ENCODE measurements around the gene PCSK9.

Gene PCSK9

DNA sequence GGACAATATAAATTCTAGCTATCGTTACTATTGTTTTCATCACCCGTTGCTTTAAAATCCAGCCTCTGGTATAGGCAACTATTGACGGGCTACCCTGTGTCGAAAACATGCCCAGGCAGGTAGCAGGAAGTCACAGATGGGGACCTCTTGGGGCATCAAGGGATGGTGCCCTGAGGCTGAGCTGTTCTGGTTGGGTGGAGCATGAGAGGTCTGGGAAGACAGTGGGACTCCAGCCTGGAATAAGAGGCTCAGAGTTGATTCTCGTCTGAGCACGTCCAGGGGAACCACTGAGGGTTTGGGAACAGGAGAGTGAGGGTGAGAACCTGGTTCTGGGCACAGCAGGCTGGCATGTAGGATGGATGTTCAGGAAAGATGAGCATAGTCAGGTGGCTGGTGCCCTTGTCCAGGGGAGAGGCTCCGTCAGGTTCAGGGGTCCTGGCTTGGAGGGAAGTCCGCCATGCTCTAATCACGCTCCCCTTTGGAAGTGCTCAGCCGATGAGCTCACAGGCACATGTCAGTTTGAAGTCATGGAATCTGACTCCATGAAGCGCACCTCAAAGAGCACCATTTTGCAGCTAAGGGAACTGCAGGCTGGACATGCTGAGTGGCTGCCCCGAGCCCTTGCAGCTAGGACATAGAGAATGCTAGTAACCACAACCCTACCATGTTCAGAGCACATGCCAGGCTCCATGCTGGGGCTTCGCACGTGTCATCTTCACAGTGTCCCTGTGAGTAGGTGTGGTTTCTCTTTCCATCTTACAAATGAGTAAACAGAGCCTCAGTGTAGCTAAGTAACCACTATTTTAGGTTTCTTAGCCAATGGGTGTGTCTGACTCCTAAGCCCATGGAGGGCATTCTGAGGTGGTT, 21.0 kb downstream of the PCSK9 start:
- DNase-seq: no peak

- DNase-seq: no peak
These were observed 21.8 kb downstream of the PCSK9 start for GRCh38 chr1:55061000-55061705.

GRCh38 chr1:55061706-55062321, 22.5 kb downstream of the PCSK9 start:
- DNase-seq: no peak

GRCh38 chr1:55062801-55063576, 23.6 kb downstream of the PCSK9 start:
- no peak for DNase-seq

DNA sequence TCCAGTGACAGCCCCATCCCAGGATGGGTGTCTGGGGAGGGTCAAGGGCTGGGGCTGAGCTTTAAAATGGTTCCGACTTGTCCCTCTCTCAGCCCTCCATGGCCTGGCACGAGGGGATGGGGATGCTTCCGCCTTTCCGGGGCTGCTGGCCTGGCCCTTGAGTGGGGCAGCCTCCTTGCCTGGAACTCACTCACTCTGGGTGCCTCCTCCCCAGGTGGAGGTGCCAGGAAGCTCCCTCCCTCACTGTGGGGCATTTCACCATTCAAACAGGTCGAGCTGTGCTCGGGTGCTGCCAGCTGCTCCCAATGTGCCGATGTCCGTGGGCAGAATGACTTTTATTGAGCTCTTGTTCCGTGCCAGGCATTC, 24.2 kb downstream of the PCSK9 start:
- no peak for DNase-seq

DNA sequence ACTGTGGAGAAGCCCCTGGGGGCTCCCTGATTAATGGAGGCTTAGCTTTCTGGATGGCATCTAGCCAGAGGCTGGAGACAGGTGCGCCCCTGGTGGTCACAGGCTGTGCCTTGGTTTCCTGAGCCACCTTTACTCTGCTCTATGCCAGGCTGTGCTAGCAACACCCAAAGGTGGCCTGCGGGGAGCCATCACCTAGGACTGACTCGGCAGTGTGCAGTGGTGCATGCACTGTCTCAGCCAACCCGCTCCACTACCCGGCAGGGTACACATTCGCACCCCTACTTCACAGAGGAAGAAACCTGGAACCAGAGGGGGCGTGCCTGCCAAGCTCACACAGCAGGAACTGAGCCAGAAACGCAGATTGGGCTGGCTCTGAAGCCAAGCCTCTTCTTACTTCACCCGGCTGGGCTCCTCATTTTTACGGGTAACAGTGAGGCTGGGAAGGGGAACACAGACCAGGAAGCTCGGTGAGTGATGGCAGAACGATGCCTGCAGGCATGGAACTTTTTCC, 24.8 kb downstream of the PCSK9 start:
- no peak for DNase-seq

DNA sequence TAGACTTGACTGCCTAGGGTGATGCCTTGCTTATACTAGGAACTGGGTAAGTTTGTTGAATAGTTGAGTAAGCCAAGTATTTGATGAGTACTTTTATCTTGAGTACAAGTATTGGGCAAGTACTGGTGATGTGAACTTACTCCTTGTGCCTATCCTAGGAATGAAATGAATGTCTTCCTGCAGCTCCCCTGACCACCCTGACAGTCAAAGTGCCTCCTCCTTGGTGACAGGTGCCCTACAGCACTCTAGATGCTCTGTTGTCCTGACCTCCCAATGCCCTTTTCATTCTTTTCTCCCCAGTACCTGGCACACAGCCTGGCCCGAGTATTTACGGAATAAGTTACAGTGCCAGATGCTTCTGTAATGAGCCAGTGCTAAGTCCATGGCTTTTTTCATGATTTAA, 25.5 kb downstream of the PCSK9 start:
- DNase-seq: no peak

DNA sequence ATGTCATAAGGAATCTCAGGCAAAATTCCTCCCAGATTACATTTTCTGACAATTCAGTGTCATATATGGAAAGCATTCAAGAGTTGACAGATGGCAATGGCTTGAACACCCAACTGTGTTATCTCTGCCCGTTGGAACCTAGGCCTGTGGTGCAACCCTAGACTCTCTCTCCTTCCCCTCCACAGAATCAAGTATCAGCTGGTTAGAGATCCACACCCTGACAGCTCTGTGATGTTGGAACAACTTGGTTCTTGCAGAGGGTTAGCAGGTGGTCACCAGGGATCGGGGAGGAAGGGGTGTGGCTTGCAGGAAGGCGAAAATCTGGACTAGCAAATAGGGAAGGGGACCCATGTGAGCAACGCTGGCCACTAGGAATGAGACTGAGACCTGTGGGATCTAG, 26.3 kb downstream of the PCSK9 start:
- DNase-seq: no peak

DNA sequence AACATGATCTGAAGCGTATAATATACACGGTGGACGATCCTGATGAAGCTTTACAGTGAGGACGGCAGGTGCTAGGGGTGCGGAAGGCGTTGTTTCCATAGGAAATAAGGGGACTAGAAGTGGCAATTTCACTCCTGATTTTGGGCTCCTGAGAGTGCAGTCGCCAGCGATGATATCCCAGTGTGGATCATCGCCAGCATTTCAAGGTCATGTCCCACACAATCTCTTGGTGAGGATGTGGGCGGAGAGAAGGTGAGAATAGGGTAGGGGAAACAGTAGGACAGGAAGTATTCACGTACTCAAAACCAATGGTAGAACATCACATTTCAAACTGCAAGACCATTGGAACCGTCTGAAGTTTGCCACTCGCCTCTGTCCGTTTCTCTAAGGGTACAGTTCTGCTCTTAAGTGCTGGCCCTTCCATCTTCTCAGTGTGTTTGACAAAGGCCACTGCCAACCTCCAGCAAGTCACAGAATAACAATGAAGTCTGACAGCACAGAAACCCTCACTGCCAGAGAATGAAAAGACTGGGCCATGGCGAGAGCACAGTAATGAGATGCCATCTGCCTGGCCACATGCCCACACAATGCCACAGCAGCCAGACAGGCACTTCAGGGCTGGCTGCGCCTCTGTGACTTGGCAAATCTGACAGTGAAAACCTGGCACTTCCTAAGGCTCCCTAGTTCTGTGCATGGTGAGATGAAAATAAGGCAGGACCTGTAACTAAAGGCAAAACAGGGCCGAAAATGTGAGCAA, 27.9 kb downstream of the PCSK9 start:
- no peak for DNase-seq

GRCh38 chr1:55067914-55068313, 28.6 kb downstream of the PCSK9 start:
- no peak for DNase-seq

GRCh38 chr1:55068638-55069037, 29.3 kb downstream of the PCSK9 start:
- no peak for DNase-seq

DNA sequence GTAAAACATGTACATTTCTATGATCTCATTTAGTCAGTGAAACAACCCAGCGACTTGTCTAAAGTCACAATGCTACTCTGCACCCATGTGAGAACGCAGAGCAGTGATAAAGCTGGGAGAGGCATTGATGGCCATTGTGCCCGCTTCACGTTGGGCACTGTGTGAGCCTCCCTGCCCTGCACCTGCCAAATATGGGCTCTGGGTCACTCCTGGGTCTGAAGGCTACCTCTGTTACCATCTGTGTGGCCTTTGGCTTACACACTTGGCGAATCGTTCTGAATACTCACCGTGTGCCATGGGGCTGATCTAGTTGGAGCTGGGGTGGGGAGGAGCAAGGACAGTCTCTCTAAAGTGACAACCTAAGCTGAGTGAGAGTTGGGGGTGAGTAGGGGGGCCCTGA, 29.9 kb downstream of the PCSK9 start:
- no peak for DNase-seq

GRCh38 chr1:55070293-55071164, 31.2 kb downstream of the PCSK9 start:
- no peak for DNase-seq

DNA sequence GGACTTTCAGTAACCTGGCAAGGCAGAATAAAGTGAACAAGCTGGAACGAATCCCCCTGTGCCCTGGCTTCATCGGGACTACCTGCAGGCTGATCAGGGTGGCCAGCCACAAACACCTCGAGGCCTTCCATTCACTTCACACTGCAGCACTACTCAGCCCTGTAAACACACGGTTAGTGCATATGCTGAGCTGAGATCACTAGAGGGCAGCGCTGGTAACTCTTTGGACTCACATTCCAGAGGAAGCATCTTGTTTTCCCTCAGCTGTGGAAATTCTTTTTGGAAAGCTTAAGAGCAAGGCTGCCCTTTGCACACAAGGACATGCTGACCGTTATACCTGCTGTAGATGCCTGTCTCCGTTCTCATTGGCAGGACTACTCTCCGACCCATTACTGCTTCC, 32.1 kb downstream of the PCSK9 start:
- no peak for DNase-seq

DNA sequence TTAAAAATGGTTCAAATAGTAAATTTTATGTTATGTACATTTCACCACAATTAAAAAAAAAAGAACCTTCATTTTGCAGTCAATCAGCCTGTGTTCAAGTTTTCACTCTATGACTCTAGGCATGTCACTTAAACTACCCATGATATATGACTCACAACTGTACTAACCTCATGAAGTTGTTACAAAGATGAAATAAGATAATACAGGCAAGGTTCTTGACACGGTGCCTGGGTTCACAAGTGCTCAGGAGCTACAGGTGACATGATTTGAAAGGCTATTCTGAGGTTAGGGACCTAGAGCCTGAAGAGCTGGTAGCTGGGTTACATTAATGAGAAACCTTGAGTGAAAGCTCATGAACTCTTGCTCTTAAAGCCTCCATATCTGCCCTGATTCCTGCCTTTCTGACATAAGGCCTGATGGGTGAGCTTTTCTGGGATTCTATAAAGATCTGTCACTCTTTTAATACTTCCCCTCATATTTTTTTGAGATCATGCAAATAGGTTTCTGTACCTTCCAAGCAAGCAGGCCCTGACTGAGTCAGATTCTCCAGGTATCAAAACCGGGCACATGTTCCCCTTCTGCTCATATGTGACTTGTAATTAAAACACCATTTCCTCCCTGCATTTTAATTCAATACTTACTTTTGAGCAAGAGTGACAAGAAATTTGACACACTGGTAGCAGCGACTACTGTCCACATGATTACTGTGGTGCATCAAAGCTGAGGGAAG, 34.0 kb downstream of the PCSK9 start:
- no peak for DNase-seq

DNA sequence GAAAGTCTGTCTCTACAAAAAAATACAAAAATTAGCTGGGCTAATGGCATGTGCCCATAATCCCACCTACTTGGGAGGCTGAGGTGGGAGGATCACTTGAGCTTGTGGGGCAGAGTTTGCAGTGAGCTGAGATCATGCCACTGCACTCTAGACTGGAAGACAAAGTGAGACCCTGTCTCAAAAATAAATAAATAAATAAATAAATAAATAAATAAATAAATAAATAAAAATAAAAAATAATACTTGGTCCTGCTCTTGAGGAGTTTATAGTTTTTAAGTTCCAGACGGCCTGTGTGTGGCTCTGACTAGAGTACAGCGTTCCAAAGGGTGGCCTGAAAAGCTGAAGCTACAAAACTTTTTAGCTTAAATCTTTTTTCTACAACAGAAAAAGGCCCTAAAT, 35.1 kb downstream of the PCSK9 start:
- DNase-seq: no peak

GRCh38 chr1:55076356-55076755, 37.0 kb downstream of the PCSK9 start:
- no peak for DNase-seq

- no peak for DNase-seq
These were observed 39.1 kb downstream of the PCSK9 start for GRCh38 chr1:55078470-55078869.

- DNase-seq: no peak
These were observed 40.3 kb downstream of the PCSK9 start for GRCh38 chr1:55079651-55080050.

- DNase-seq: no peak
These were observed 42.0 kb downstream of the PCSK9 start for GRCh38 chr1:55081188-55081904.
